Neural progenitor cell (in vitro differentiated cells): ENCODE results near the gene GATA1. TPM values are rescaled to one million over a fixed set of nuclear protein-coding genes. Genes with fewer than 3 reads are reported as not detected.

Experiments
- DNase-seq: peaks from one replicate; pipeline ENCODE4 v3.0.0-alpha.2; 2016; ENCODE audit warnings: low spot score
- H2AFZ ChIP-seq: fragments of 200-600 bp; sonication (generic); replicated peaks from 2 replicates; pipeline ENCODE4 v1.6.1; 2016; ENCODE audit warnings: antibody characterized with exemption
- H3F3A ChIP-seq: fragments of 200-600 bp; sonication (generic); 2 replicates; pipeline ENCODE4 v1.6.1; 2016; ENCODE audit warnings: antibody characterized with exemption, low read depth
- H3K27ac ChIP-seq: fragments of 200-600 bp; sonication (generic); 2 replicates; pipeline ENCODE4 v1.5.1; 2016; ENCODE audit warnings: mild to moderate bottlenecking
- H3K27me3 ChIP-seq: fragments of 200-600 bp; sonication (generic); 2 replicates; pipeline ENCODE4 v1.6.1; 2016; ENCODE audit warnings: mild to moderate bottlenecking, moderate library complexity
- H3K36me3 ChIP-seq: fragments of 200-600 bp; sonication (generic); 2 replicates; pipeline ENCODE4 v1.5.1; 2016
- H3K4me1 ChIP-seq: fragments of 200-600 bp; sonication (generic); 2 replicates; pipeline ENCODE4 v1.6.1; 2016; ENCODE audit warnings: mixed run types
- H3K4me2 ChIP-seq: fragments of 200-600 bp; sonication (generic); 2 replicates; pipeline ENCODE4 v1.6.1; 2016
- H3K4me3 ChIP-seq: fragments of 200-600 bp; sonication (generic); 2 replicates; pipeline ENCODE4 v1.5.1; 2016
- H3K79me2 ChIP-seq: fragments of 200-600 bp; sonication (generic); 2 replicates; pipeline ENCODE4 v1.6.1; 2016; ENCODE audit warnings: low read depth
- H3K9ac ChIP-seq: fragments of 200-600 bp; sonication (generic); 2 replicates; pipeline ENCODE4 v1.6.1; 2016
- H3K9me3 ChIP-seq: fragments of 200-600 bp; sonication (generic); 2 replicates; pipeline ENCODE4 v1.5.1; 2016; ENCODE audit warnings: low read depth
- H4K20me1 ChIP-seq: fragments of 200-600 bp; sonication (generic); 2 replicates; pipeline ENCODE4 v1.6.1; 2016; ENCODE audit warnings: low read depth
- H3K27ac Mint-ChIP-seq: 3 replicates; pipeline ENCODE4 v1.8.0; 2021; ENCODE audit warnings: mixed read lengths
- H3K27me3 Mint-ChIP-seq: 2 replicates; pipeline ENCODE4 v1.8.0; 2022; ENCODE audit warnings: low read depth, mild to moderate bottlenecking, inconsistent platforms, moderate library complexity, mixed read lengths; ENCODE audit not compliant: insufficient read depth
- H3K36me3 Mint-ChIP-seq: 3 replicates; pipeline ENCODE4 v1.8.0; 2021; ENCODE audit warnings: mixed read lengths
- H3K4me1 Mint-ChIP-seq: 3 replicates; pipeline ENCODE4 v1.8.0; 2021; ENCODE audit warnings: mixed read lengths
- H3K4me3 Mint-ChIP-seq: 3 replicates; pipeline ENCODE4 v1.8.0; 2021; ENCODE audit warnings: mild to moderate bottlenecking, moderate library complexity, mixed read lengths
- H3K9me3 Mint-ChIP-seq: 3 replicates; pipeline ENCODE4 v1.8.0; 2020; ENCODE audit warnings: mixed read lengths
- EZH2 ChIP-seq: fragments of 200-600 bp; sonication (generic); IDR thresholded peaks from 2 replicates; pipeline ENCODE4 v1.6.1; 2017; ENCODE audit warnings: antibody characterized with exemption, mild to moderate bottlenecking, moderate library complexity
- EZH2phosphoT487 ChIP-seq: fragments of 200-600 bp; sonication (generic); IDR thresholded peaks from 2 replicates; pipeline ENCODE4 v1.6.1; 2017; ENCODE audit warnings: antibody characterized with exemption
- total RNA-seq: library from RNA; depleted of rRNA; stranded (reverse); fragments of >200 nt; gene quantifications from 2 replicates; pipeline ENCODE4 v1.2.3, GENCODE V29; 2015; ENCODE audit warnings: low replicate concordance
- TF ChIP-seq, protein P1 (sequence below): fragments of 200-600 bp; sonication (generic); IDR thresholded peaks from 2 replicates; pipeline ENCODE4 v1.5.1; 2017; ENCODE audit warnings: antibody characterized with exemption, mild to moderate bottlenecking

Gene GATA1
- total RNA-seq, 1 donor from 2014 or later = not detected

DNA sequence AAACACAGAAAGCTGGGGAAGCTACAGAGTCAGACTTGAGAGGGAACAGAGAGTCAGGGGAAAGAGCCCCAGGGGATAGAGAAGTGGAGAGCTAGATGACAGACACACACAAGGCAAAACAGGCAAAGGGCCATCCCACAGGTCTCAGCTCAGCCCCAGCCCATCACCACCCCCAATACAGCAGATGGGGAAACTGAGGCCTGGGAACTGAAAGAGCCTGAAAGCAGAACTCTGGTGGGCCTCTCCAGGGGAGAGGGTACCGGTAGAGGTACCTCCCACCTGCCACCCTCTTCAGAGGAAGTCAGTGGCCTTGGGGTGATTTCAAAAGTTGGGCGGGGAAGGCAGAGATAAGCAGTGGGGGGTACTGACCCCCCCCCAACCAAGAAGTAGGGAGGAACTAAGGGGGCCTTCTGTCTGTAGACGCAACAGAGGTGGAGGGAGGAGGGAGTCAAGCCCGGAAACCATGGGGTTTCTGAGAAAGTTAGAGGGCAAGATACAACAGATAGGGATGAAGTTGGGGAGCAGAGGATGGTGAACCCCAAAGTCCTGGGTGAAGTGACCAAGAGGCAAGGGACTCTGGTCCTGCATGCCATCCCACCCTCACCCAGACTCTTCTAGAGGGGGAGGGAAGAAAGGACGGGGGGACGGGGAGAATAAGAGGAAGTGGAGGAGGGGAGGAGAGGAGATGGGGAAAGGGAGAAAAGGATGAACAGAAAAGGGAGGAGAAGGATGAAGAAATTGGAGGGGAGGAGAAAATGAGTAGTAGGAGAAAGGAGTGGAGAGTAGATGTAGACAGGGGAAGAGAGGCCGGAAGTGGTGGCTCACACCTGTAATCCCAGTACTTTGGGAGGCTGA, 3.2 kb downstream of the GATA1 start:
- H3K9me3 ChIP-seq = no peaks in the 10 kb centered on the region
- DNase-seq = no peak
- no peaks in the 10 kb centered on the region for H3K27me3 ChIP-seq
- H3K36me3 ChIP-seq = no peaks in the 10 kb centered on the region
- no peak overlapping the region for H3K4me3 ChIP-seq
- Mint-ChIP-seq H3K4me3 (no peak overlapping the region), H3K36me3 (no peaks in the 10 kb centered on the region), H3K9me3 (peaks cover 16% of the 10 kb centered on the region), H3K4me1 (peaks cover 4% of the 10 kb centered on the region), H3K27me3 (peaks cover 7% of the 10 kb centered on the region), H3K27ac (no peak overlapping the region)
- no peaks in the 10 kb centered on the region for H3K4me1 ChIP-seq
- TF ChIP-seq EZH2phosphoT487 = no peak
- TF ChIP-seq EZH2 = no peak
- TF ChIP-seq, protein P1, sequence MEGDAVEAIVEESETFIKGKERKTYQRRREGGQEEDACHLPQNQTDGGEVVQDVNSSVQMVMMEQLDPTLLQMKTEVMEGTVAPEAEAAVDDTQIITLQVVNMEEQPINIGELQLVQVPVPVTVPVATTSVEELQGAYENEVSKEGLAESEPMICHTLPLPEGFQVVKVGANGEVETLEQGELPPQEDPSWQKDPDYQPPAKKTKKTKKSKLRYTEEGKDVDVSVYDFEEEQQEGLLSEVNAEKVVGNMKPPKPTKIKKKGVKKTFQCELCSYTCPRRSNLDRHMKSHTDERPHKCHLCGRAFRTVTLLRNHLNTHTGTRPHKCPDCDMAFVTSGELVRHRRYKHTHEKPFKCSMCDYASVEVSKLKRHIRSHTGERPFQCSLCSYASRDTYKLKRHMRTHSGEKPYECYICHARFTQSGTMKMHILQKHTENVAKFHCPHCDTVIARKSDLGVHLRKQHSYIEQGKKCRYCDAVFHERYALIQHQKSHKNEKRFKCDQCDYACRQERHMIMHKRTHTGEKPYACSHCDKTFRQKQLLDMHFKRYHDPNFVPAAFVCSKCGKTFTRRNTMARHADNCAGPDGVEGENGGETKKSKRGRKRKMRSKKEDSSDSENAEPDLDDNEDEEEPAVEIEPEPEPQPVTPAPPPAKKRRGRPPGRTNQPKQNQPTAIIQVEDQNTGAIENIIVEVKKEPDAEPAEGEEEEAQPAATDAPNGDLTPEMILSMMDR = no peak
- no peaks in the 10 kb centered on the region for H3F3A ChIP-seq
- no peaks in the 10 kb centered on the region for H4K20me1 ChIP-seq
- H2AFZ ChIP-seq = no peak overlapping the region
- H3K9ac ChIP-seq = no peak overlapping the region
- H3K79me2 ChIP-seq = no peaks in the 10 kb centered on the region
- no peak overlapping the region for H3K27ac ChIP-seq
- no peak overlapping the region for H3K4me2 ChIP-seq

DNA sequence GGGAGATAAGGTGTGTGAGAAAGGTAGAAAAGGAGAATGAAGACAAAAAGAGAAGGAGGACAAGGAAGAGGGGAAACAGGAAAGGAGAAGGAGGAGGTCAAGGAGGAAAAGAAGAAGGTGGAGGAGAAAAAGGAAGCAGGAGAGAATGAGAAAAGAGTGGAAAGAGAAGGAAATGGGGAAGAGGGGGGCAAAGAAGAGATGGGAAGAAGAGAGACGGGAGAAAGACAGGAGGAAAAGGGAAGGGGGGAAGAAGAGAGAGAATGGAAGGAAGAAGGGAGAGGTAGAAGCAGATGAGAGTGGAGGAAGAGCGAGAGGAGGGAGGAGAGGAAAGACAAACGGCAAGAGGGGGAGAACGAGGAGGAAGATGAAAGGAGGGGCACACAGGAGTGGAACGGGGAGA, 4.1 kb downstream of the GATA1 start:
- peaks cover 5% of the 10 kb centered on the region for H3K4me1 Mint-ChIP-seq
- Histone ChIP-seq H3K9ac (no peak overlapping the region), H3K36me3 (no peaks in the 10 kb centered on the region), H3K4me1 (no peaks in the 10 kb centered on the region), H3K4me3 (no peak overlapping the region), H3K4me2 (no peak overlapping the region), H3K27ac (no peak overlapping the region), H3F3A (no peaks in the 10 kb centered on the region), H2AFZ (no peak overlapping the region), H4K20me1 (no peaks in the 10 kb centered on the region), H3K9me3 (no peaks in the 10 kb centered on the region), H3K27me3 (no peaks in the 10 kb centered on the region), H3K79me2 (no peaks in the 10 kb centered on the region)
- no peak overlapping the region for H3K4me3 Mint-ChIP-seq
- peaks cover 16% of the 10 kb centered on the region for H3K9me3 Mint-ChIP-seq
- peaks cover 8% of the 10 kb centered on the region for H3K27me3 Mint-ChIP-seq
- TF ChIP-seq EZH2 (no peak), EZH2phosphoT487 (no peak)
- TF ChIP-seq, protein P1 = no peak
- no peak overlapping the region for H3K27ac Mint-ChIP-seq
- no peak for DNase-seq
- H3K36me3 Mint-ChIP-seq = no peaks in the 10 kb centered on the region

DNA sequence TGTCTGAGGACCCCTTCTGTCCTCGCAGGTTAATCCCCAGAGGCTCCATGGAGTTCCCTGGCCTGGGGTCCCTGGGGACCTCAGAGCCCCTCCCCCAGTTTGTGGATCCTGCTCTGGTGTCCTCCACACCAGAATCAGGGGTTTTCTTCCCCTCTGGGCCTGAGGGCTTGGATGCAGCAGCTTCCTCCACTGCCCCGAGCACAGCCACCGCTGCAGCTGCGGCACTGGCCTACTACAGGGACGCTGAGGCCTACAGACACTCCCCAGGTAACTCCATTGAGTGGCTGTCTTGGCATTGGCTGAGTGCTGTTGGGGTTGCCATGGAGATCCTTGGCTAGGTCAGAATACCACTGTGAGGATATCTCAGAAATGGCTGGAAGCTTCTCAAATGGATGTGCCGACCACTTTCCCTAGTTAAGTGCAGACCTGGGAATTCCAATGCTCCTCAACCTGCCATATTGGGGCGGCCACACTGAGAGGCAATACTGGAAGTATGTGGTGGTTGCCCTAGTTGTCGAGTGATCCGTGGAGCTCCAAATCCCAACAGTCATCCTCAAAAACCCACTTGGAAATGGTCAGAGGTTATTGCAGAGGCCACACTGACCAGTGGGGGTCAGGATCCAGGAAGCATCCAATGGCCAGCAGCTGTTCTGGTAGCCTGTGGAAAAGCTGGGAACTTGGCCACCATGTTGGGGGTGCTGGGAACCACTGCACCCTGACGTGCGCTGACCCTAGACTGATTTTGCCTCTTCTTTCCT, 4.9 kb downstream of the GATA1 start:
- no peak for DNase-seq
- H3K27me3 ChIP-seq = no peaks in the 10 kb centered on the region
- Mint-ChIP-seq H3K4me3 (no peak overlapping the region), H3K4me1 (peaks cover 5% of the 10 kb centered on the region), H3K27ac (no peak overlapping the region), H3K27me3 (peaks cover 10% of the 10 kb centered on the region), H3K36me3 (no peaks in the 10 kb centered on the region), H3K9me3 (peaks cover 15% of the 10 kb centered on the region)
- no peaks in the 10 kb centered on the region for H3K4me1 ChIP-seq
- no peak overlapping the region for H3K9ac ChIP-seq
- no peak overlapping the region for H3K4me3 ChIP-seq
- H3K36me3 ChIP-seq = no peaks in the 10 kb centered on the region
- H3K4me2 ChIP-seq = no peak overlapping the region
- no peak overlapping the region for H2AFZ ChIP-seq
- H3K79me2 ChIP-seq = no peaks in the 10 kb centered on the region
- no peaks in the 10 kb centered on the region for H3F3A ChIP-seq
- no peaks in the 10 kb centered on the region for H3K9me3 ChIP-seq
- no peak overlapping the region for H3K27ac ChIP-seq
- H4K20me1 ChIP-seq = no peaks in the 10 kb centered on the region
- TF ChIP-seq, protein P1 = no peak
- TF ChIP-seq EZH2phosphoT487 (no peak), EZH2 (no peak)
